HEK293 (cell line): ENCODE measurements around the gene SPEF1.
A peak's percentile ranks its signal among the peaks of the same experiment; 100 is the strongest.

ENCODE experiments used
- ATF2 ChIP-seq: fragments of 450-650 bp; formaldehyde crosslinking; IDR thresholded peaks from 2 replicates; pipeline ENCODE4 v1.5.1; 2016; ENCODE audit warnings: missing biosample characterization, missing genetic modification characterization, low read depth
- CTCF ChIP-seq: fragments of 450-650 bp; formaldehyde crosslinking; IDR thresholded peaks from 2 replicates; pipeline ENCODE4 v1.5.1; 2016; ENCODE audit warnings: missing biosample characterization, missing genetic modification characterization
- ZNF121 ChIP-seq: fragments of 450-650 bp; formaldehyde crosslinking; IDR thresholded peaks from 2 replicates; pipeline ENCODE4 v1.5.1; 2016; ENCODE audit warnings: missing biosample characterization, missing genetic modification characterization
- ZNF202 ChIP-seq: fragments of 450-650 bp; formaldehyde crosslinking; IDR thresholded peaks from 2 replicates; pipeline ENCODE4 v1.5.1; 2016; ENCODE audit warnings: missing biosample characterization, missing genetic modification characterization, borderline replicate concordance
- ZNF350 ChIP-seq: fragments of 450-650 bp; formaldehyde crosslinking; IDR thresholded peaks from 2 replicates; pipeline ENCODE4 v1.5.0; 2017; ENCODE audit warnings: missing biosample characterization, mild to moderate bottlenecking, missing genetic modification characterization
- ZNF580 ChIP-seq: fragments of 450-650 bp; formaldehyde crosslinking; IDR thresholded peaks from 2 replicates; pipeline ENCODE4 v1.5.1; 2016; ENCODE audit warnings: missing biosample characterization, missing genetic modification characterization
- ZNF639 ChIP-seq: fragments of 450-650 bp; formaldehyde crosslinking; IDR thresholded peaks from 2 replicates; pipeline ENCODE4 v1.5.1; 2016; ENCODE audit warnings: missing biosample characterization, missing genetic modification characterization
- ZNF747 ChIP-seq: fragments of 450-650 bp; formaldehyde crosslinking; IDR thresholded peaks from 2 replicates; pipeline ENCODE4 v1.5.1; 2016; ENCODE audit warnings: missing biosample characterization, missing genetic modification characterization

- TF ChIP-seq CTCF (tag by site-specific recombination): peak; percentile 44; the same call in 1 of the 2 replicates
- no peak for TF ChIP-seq ZNF580 (tag by site-specific recombination)
- no peak for TF ChIP-seq ATF2
- 0 out of 2 replicates have a peak, but pooled peaks have one; percentile 18 for TF ChIP-seq ZNF639 (tag by site-specific recombination)
- TF ChIP-seq ZNF121 (tag by site-specific recombination): no peak
- no peak for TF ChIP-seq ZNF747 (tag by site-specific recombination)
- TF ChIP-seq ZNF350 (tag by site-specific recombination): no peak
- TF ChIP-seq ZNF202 (tag by site-specific recombination): no peak
Measured at GRCh38 chr20:3767427-3768341, 13.6 kb downstream of the SPEF1 start, which contains the start of gene ADISSP.
